ENCODE results near the gene SPRED2. TPM values are rescaled to one million over a fixed set of nuclear protein-coding genes. Genes with fewer than 3 reads are reported as not detected.

SPRED2 gene
- total RNA-seq, 4 donors from 2014 or later, result 13.7 to 25.3 (median 17.8) TPM

DNA sequence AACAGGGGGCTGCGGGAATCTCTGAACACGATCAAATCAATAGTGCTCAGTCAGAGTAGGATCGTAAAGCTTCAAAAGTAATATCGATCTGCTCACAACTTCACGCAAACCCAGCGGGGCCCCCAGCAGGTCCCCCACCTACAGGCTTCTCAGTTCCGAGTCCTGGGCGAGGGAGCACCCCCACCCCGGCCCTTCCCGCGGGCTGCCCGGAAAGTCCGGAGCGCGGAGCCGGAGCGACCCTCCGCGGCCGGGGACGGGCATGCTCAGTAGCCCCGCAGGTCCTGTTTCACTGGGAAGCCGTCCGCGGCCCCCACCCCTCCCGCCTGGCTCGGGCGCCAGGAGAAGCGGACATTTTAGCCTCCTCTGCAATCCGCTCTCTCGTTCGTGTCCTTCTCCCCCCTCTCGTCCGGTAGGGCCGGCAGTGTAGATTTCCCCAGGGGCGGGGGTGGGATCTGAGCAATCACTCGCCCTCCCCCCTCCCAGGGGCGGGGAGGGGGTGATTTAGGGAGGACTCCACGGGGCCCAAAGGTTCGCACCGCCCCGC, 3.3 kb upstream of the SPRED2 start:
- TF ChIP-seq, protein P1, sequence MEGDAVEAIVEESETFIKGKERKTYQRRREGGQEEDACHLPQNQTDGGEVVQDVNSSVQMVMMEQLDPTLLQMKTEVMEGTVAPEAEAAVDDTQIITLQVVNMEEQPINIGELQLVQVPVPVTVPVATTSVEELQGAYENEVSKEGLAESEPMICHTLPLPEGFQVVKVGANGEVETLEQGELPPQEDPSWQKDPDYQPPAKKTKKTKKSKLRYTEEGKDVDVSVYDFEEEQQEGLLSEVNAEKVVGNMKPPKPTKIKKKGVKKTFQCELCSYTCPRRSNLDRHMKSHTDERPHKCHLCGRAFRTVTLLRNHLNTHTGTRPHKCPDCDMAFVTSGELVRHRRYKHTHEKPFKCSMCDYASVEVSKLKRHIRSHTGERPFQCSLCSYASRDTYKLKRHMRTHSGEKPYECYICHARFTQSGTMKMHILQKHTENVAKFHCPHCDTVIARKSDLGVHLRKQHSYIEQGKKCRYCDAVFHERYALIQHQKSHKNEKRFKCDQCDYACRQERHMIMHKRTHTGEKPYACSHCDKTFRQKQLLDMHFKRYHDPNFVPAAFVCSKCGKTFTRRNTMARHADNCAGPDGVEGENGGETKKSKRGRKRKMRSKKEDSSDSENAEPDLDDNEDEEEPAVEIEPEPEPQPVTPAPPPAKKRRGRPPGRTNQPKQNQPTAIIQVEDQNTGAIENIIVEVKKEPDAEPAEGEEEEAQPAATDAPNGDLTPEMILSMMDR (IDR thresholded peaks at IDR 0.05; ENCODE audit: low read depth), result no peak

DNA sequence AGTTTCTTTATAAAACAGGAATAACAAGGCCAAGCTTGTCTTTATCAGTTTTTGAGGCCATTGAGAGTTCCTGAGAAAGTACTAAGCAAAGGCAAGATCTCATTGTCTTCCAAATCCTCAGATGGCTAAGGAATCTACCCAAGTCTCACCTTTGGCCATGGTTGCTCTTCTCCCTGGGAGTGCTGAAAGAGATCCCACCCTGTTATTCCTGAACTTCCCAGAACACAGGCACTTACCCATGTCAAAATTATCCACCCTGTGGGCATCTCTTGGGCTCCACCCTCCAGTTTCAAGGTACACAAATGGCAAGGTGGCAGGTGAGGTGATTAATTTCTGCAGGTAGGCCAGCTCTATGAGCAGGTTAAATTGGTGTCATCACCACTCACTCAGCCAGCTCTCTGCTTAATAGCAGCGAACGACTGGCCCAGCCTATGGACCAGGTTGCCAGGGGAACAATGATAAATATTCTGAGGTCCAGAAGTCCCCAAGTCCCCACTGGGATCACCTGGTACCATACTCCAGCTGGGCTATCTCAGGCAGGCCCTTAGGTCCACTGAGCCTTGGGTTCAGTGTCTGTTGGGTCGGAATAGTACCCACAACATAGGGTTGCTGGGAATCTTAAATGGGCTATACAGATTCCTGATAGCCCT, 2.3 kb upstream of the SPRED2 start:
- TF ChIP-seq, protein P1 (IDR thresholded peaks at IDR 0.05; ENCODE audit: low read depth), result no peak

DNA sequence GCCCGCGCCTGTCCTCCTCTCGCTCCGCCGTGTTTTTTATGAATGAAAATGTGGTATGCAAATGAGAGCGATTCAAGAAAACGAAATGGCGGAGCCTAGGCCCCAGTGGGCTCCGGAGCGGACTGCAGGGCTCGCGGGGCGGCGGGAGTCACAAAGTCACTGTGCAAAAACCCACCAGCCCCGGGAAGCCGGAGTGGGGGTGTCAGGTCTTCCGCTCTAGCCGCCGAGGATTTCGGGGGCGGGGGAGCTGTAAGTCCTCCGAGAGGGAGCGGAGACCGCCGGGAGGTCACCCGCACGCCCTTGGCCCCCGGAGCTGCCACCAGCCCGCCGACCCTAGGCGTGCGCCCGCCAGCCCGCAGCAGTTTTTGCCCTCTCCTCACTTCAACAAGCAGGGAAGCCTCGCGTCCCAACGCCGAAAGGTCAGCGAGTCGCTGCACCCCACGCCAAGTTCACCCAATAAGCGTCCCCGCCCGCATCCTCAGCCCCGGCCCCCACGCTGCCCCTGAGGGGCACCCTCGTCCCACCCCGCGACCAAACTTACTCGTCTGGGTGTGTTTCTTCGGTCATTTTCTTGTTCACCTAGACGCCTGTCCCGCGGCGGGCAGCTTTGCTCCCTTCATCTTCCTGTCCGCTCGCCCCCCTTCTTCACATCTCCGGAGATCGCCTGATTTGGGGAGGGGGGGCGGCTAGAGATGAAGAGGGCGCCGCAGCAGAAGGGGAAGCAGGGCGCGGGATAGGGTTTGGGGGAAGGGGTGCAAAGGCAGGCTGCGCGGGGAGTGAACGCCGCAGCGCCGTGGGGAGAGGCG, 775 bp downstream of the SPRED2 start:
- TF ChIP-seq, protein P1 (IDR thresholded peaks at IDR 0.05; ENCODE audit: low read depth), result no peak

DNA sequence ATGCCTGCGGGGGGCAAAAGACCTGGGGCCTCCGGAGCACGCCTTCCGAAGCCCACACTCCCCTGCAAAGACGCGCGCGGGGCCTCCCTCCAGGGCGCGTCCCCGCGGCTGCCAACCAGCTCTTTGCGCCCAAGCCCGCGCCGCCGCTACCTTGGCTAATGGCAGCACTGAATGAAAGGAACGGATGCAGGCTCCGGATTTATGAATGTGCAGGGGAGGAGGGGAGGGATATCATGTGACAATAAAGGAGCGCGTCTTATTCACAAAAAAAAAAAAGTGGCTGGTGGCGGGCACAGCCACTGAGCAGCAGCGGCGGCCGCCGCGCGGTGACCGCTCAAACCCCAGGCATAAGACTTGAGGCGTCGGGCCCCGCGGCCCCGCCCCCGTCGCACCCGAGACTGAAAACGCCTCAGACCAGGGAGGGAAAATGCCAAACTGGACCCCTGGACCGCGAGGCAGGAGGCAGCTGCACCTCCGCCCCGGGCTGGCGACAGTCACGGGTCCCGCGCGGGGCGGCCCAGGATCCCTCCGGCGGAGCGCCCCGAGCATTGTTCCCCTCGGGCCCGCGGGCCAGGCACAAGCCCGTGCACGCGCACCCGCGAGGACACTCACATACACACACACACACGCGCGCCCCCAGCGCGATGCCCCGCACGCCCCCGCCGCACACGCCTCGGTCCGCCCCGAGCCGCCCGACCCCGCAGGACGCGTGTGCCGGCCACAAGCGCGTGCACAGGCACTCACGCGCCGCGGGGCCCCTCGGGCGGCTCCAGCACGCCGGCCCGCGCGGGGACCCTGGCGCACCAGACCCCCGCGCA, 1.6 kb downstream of the SPRED2 start:
- TF ChIP-seq, protein P1 (IDR thresholded peaks at IDR 0.05; ENCODE audit: low read depth), result no peak

DNA sequence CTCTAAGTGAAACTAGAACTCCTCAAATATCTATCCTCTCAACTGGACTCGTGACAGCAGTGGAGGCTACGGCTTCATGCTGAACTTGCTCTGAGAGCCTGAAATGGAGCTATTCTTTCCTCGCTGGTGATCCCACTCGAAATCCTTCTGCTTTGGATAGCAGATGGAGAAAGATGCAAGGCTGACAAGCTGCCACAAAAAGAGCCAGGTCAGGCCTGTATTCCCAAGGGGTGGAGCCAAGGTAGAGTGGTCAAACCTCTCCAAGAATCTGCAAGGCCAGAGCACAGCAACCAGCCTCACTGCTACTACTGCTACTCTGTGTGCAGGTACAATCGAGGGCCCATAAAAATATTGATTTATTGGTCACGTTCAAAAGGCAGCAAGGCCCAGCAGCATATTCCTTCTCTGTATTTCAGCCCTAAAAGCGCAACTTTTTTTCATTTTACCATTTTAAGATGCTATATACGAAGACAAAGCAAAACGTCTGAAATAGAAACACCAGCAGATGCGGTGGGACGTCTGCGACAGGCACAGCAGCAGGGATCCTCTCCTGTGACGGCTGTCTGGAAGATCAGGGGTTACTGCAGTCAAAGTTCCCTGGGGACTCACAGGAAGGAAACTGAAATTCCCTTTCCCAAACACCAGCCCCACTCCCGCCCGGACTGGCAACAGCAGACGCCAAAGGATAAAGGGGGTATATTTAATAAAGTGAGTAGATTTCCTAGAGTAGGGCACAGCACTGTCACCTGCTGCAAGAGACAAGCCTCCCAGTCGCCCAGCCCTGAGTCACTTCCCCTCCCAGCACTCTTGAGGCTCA, 2.4 kb downstream of the SPRED2 start:
- TF ChIP-seq, protein P1 (IDR thresholded peaks at IDR 0.05; ENCODE audit: low read depth), result no peak

DNA sequence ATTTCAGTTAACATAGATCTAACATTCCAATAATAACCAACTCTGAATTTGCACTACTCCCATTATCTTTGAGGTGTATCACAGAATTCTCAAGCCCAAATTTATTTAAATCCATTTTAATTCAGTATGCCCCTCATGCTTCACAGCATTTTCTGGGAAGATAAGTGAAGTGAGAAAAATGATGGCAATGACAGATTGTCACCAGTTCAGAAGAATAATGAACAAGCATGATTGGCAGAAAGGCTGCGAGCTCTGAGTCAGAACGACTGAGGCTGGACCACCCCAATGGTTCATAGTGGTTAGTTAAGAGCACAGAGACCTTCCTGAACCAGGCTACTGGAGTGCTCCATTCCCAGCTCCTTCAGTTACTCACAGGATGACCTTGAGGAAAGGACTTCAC, 4.9 kb downstream of the SPRED2 start:
- TF ChIP-seq, protein P1 (IDR thresholded peaks at IDR 0.05; ENCODE audit: low read depth), result no peak

Measured in subcutaneous adipose tissue (tissue), 4 donors.